B cell (primary cell): Measurements from ENCODE around the gene UTS2R.

Source experiments
- EZH2 ChIP-seq: IDR thresholded peaks from 2 replicates; pipeline ENCODE4 v1.6.1; 2012; ENCODE audit warnings: borderline replicate concordance, low read depth, mild to moderate bottlenecking, moderate library complexity, low read length; ENCODE audit not compliant: insufficient read depth, poor library complexity, severe bottlenecking
- TF ChIP-seq, protein P1 (sequence below): fragments of 200-600 bp; IDR thresholded peaks from one replicate; pipeline ENCODE4 v1.8.0; 2022; ENCODE audit warnings: antibody characterized with exemption, mild to moderate bottlenecking

DNA sequence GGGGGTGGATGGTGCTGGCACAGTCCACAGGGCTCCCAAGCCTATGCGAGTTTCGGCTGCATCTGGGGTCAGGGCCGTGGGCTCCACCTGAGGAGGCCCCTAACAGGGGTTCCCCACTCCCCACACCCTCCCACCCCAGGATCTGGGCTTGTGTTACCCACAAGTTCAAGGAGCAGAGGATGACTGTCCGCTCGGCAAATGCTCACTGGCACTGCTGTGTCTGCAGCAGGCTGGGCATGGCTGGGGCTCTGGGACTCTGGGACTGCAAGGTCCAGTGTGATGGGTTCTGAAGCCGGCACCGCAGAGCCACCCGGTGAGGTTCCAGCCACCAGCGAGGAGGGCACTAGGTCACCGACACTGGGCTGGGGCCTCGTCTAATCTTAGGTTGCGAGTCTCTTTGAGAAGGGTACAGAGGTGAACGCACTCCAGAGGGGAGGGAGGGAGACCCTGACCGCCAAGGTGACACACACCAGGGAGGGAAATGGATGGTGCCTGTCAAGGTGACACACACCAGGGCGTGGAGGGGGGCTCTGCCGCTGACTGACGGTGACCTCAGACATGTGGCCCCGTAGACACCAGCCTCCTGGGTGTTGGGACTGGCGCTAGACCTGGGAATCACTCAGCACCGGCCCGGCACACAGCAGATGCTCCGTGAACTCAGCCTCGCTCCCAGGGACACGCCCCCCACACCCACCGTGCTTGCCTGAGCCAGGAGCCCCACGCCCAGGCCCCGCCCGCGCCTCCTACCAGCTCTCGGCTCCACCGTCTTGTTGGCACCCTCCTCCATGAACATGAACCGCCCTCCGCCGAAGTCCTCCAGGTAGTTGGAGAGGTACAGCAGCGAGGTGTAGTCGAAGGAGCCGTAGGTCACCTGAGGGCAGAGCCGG, 26.1 kb downstream of the UTS2R start:
- TF ChIP-seq, protein P1, sequence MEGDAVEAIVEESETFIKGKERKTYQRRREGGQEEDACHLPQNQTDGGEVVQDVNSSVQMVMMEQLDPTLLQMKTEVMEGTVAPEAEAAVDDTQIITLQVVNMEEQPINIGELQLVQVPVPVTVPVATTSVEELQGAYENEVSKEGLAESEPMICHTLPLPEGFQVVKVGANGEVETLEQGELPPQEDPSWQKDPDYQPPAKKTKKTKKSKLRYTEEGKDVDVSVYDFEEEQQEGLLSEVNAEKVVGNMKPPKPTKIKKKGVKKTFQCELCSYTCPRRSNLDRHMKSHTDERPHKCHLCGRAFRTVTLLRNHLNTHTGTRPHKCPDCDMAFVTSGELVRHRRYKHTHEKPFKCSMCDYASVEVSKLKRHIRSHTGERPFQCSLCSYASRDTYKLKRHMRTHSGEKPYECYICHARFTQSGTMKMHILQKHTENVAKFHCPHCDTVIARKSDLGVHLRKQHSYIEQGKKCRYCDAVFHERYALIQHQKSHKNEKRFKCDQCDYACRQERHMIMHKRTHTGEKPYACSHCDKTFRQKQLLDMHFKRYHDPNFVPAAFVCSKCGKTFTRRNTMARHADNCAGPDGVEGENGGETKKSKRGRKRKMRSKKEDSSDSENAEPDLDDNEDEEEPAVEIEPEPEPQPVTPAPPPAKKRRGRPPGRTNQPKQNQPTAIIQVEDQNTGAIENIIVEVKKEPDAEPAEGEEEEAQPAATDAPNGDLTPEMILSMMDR, result no peak
- no peak for TF ChIP-seq EZH2
